HepG2 (cell line): ENCODE measurements around the gene UBL7. TPM values are rescaled to one million over a fixed set of nuclear protein-coding genes. Genes with fewer than 3 reads are reported as not detected.

ENCODE experiments used
- ATAC-seq: fragments of 200-7000 bp; cut with Tn5 transposase; 3 replicates; pipeline ENCODE4 v1.9.1; 2020; ENCODE audit warnings: mild to moderate bottlenecking, moderate library complexity
- BruUV-seq: library from RNA; stranded (reverse); fragments of 400-500 nt; replicated peaks from 2 replicates; lab custom pipeline; 2021; lab: Mats Ljungman, UMichigan
- CTCF ChIA-PET: fragments of 300-600 bp; formaldehyde crosslinking; extraction: SDS; loops from one replicate; lab custom pipeline; 2021; ENCODE audit warnings: low total read pairs, inconsistent platforms, low intra/inter-chr PET ratio; lab: Yijun Ruan, JAX
- POLR2A ChIA-PET: fragments of 350-600 bp; sonication (Branson Sonifier 250); formaldehyde crosslinking; loops from one replicate; lab custom pipeline; 2020; ENCODE audit warnings: antibody characterized with exemption, inconsistent platforms; lab: Yijun Ruan, JAX
- DNase-seq: peaks from one replicate; pipeline ENCODE4 v3.0.0-alpha.2; 2015; ENCODE audit warnings: low spot score
- FAIRE-seq: peaks from 3 replicates; lab custom pipeline; 2011; peaks lifted over from hg19 to GRCh38; lab: Jason Lieb, UNC
- H2AFZ ChIP-seq: one replicate; pipeline ENCODE4 v1.6.1; 2011; ENCODE audit warnings: low read length, inconsistent platforms
- H3K27ac ChIP-seq: fragments of 300-600 bp; 3 replicates; pipeline ENCODE4 v1.8.0; 2011; ENCODE audit warnings: mixed run types, mild to moderate bottlenecking, mixed read lengths, low read length, inconsistent platforms; ENCODE audit not compliant: insufficient read depth; ENCODE audit errors: extremely low read length
- H3K27me3 ChIP-seq, 2 experiments: fragments of 200-600 bp in 1 of 2; 2 replicates in 1 of 2; 3 replicates in 1 of 2; pipeline versions ENCODE4 v1.6.0 to v1.8.0; 2011; ENCODE audit warnings: low read length in 2 of 2, mild to moderate bottlenecking in 2 of 2, moderate library complexity in 2 of 2, inconsistent platforms in 1 of 2; ENCODE audit not compliant: insufficient read depth in 2 of 2, control insufficient read depth in 1 of 2
- H3K36me3 ChIP-seq, 2 experiments: fragments of 200-600 bp in 1 of 2; replicated peaks in 1 of 2; 2 replicates in 1 of 2; 3 replicates in 1 of 2; pipeline versions ENCODE4 v1.5.1 to v1.8.0; 2011; ENCODE audit warnings: low read length in 2 of 2, inconsistent platforms in 1 of 2; ENCODE audit not compliant: insufficient read depth in 2 of 2, control insufficient read depth in 1 of 2
- H3K4me1 ChIP-seq: 2 replicates; pipeline ENCODE4 v1.5.1; 2012; ENCODE audit warnings: low read length, inconsistent platforms; ENCODE audit not compliant: insufficient read depth
- H3K4me2 ChIP-seq: 2 replicates; pipeline ENCODE4 v1.6.0; 2011; ENCODE audit warnings: low read depth, low read length, inconsistent platforms
- H3K4me3 ChIP-seq, 3 experiments: fragments of 200-600 bp in 1 of 3; sonication (generic), shearing (Covaris generic) in 1 of 3; replicated peaks in 1 of 3; 2 replicates each; pipeline ENCODE4 v1.5.1; 2011 to 2016; ENCODE audit warnings: low read length in 3 of 3, inconsistent platforms in 2 of 3, low read depth in 2 of 3, mild to moderate bottlenecking in 2 of 3, control low read depth in 1 of 3, mixed read lengths in 1 of 3; ENCODE audit not compliant: insufficient read depth in 1 of 3
- H3K79me2 ChIP-seq: one replicate; pipeline ENCODE4 v1.6.1; 2011; ENCODE audit warnings: low read length, inconsistent platforms; ENCODE audit not compliant: insufficient read depth
- H3K9ac ChIP-seq: 2 replicates; pipeline ENCODE4 v1.6.0; 2011; ENCODE audit warnings: mild to moderate bottlenecking, low read depth, low read length, inconsistent platforms; ENCODE audit not compliant: insufficient read depth
- H3K9me3 ChIP-seq: 2 replicates; pipeline ENCODE4 v1.5.1; 2012; ENCODE audit warnings: mild to moderate bottlenecking, low read length
- H4K20me1 ChIP-seq: 2 replicates; pipeline ENCODE4 v1.6.0; 2011; ENCODE audit warnings: inconsistent platforms, mild to moderate bottlenecking, low read length, moderate library complexity; ENCODE audit not compliant: insufficient read depth
- ATAD3A ChIP-seq: sonication (generic); formaldehyde crosslinking; IDR thresholded peaks from 2 replicates; pipeline ENCODE4 v1.4.0; 2020; ENCODE audit warnings: missing genetic modification reagents
- BRF2 ChIP-seq: sonication (generic); formaldehyde crosslinking; IDR thresholded peaks from 2 replicates; pipeline ENCODE4 v1.8.1; 2022; ENCODE audit warnings: mild to moderate bottlenecking, missing genetic modification reagents
- LCORL ChIP-seq, 2 experiments: fragments of 450-650 bp in 1 of 2; sonication (generic) in 1 of 2; formaldehyde crosslinking in 1 of 2; IDR thresholded peaks; 2 replicates each; pipeline versions ENCODE4 v1.5.0 to v1.6.1; 2017 to 2020; ENCODE audit warnings: antibody characterized with exemption in 1 of 2, missing genetic modification reagents in 1 of 2
- MTF1 ChIP-seq: sonication (generic); formaldehyde crosslinking; IDR thresholded peaks from 2 replicates; pipeline ENCODE4 v1.5.0; 2020; ENCODE audit warnings: missing genetic modification reagents
- NFKBIZ ChIP-seq: IDR thresholded peaks from 2 replicates; pipeline ENCODE4 v1.6.1; 2018; ENCODE audit warnings: missing genetic modification reagents, missing compliant biosample characterization
- PLSCR1 ChIP-seq: sonication (generic); formaldehyde crosslinking; IDR thresholded peaks from 2 replicates; pipeline ENCODE4 v1.5.0; 2020; ENCODE audit warnings: missing genetic modification reagents, mild to moderate bottlenecking, borderline replicate concordance
- ZBTB10 ChIP-seq: sonication (generic); formaldehyde crosslinking; IDR thresholded peaks from 2 replicates; pipeline ENCODE4 v1.4.0; 2020; ENCODE audit warnings: missing genetic modification reagents, borderline replicate concordance
- ZNF142 ChIP-seq: sonication (generic); formaldehyde crosslinking; IDR thresholded peaks from 2 replicates; pipeline ENCODE4 v1.4.0; 2020; ENCODE audit warnings: missing genetic modification reagents
- ZNF20 ChIP-seq: sonication (generic); formaldehyde crosslinking; IDR thresholded peaks from 2 replicates; pipeline ENCODE4 v1.4.0; 2020; ENCODE audit warnings: mild to moderate bottlenecking, moderate library complexity, missing genetic modification reagents
- ZNF570 ChIP-seq: sonication (generic); formaldehyde crosslinking; IDR thresholded peaks from 2 replicates; pipeline ENCODE4 v1.4.0; 2020; ENCODE audit warnings: mild to moderate bottlenecking, missing genetic modification reagents, borderline replicate concordance
- WGBS: methylation state at CpG from one replicate; pipeline ENCODE4 v1.1.6; 2017; ENCODE audit warnings: low lambda C conversion rate; 5-methylcytosine and 5-hydroxymethylcytosine counted together
- in situ Hi-C: cut with HindIII; loops from 2 replicates; pipeline ENCODE4 v1.10.0; 2017; ENCODE audit warnings: low pct_unique_long_range_greater_than_20kb; ENCODE audit not compliant: extremely low pct_ligation_motif_present
- intact Hi-C: fragments of 100-400 bp; cut with micrococcal nuclease; formaldehyde crosslinking; loops from one replicate; pipeline ENCODE4 v1.10.0; 2022; ENCODE audit not compliant: unreplicated experiment
- polyA plus RNA-seq, 8 experiments: library from polyadenylated mRNA; depleted of rRNA in 3 of 8; stranded (reverse) in 7 of 8; unstranded in 1 of 8; fragments of >200 nt; fragmentation: Illumina TruSeq in 4 of 8; extraction: Trizol in 4 of 8; gene quantifications; 2 replicates each; pipeline versions ENCODE4 v1.2.1 to v1.2.3, GENCODE V29; 2011 to 2016; ENCODE audit warnings: low read depth in 4 of 8, missing spikeins in 1 of 8, mixed read lengths in 1 of 8; ENCODE audit not compliant: insufficient read depth in 1 of 8
- total RNA-seq, 5 experiments: library from RNA; depleted of rRNA; stranded (reverse); fragments of >200 nt; fragmentation: Illumina TruSeq; extraction: Trizol; gene quantifications; 2 replicates each; pipeline ENCODE4 v1.2.3, GENCODE V29; 2016; ENCODE audit warnings: low read depth in 1 of 5

UBL7 gene
- total and polyA plus RNA-seq, 2 of the 13 experiments (the other 11 are each of a cell fraction or from before 2014, with no cell fraction given), result 55.0 to 63.5 TPM

- DNase-seq (peak; percentile 79), ATAC-seq (peak; percentile 48), FAIRE-seq (peak; percentile 67)
- H3K4me3 ChIP-seq, result peak overlapping the region in 1 of 3 experiments; percentile 30; a peak in 1 of 6 replicates
- peaks cover 47% of the 10 kb centered on the region for H3K79me2 ChIP-seq
- peak overlapping the region; percentile 61 for H3K4me2 ChIP-seq
- WGBS, result 53% methylated on average over 11 of the region's 20 CpGs
- peak overlapping the region; percentile 67 for H3K9ac ChIP-seq
- BruUV-seq, result no TSS peak
- no peaks in the 10 kb centered on the region for H3K9me3 ChIP-seq
- in situ Hi-C loops (no loop called here), intact Hi-C loops (no loop called here)
- ChIA-PET CTCF (no interaction called here), POLR2A (interaction anchor here (0.7 to 8.1 kb wide), 8 partner anchors 9 to 40 kb away, joined by 3 to 107 read pairs (median 8); partner anchors contain the start of genes SEMA7A and UBL7)
- H2AFZ ChIP-seq, result no peak overlapping the region
- peaks cover 85% of the 10 kb centered on the region for H3K4me1 ChIP-seq
- peaks cover 5 to 18% of the 10 kb centered on the region in 2 experiments; a peak in 4 of 5 replicates for H3K36me3 ChIP-seq
- peak overlapping the region; percentile 74 for H3K27ac ChIP-seq
- no peaks in the 10 kb centered on the region for H3K27me3 ChIP-seq
- no peaks in the 10 kb centered on the region for H4K20me1 ChIP-seq
- 0 out of 2 replicates have a peak, but pooled peaks have one; percentile 15 for TF ChIP-seq NFKBIZ (CRISPR knock-in tag)
- no peak for TF ChIP-seq LCORL (IDR thresholded peaks at IDR 0.05)
- TF ChIP-seq LCORL (CRISPR knock-in tag; IDR thresholded peaks at IDR 0.05), result peak; percentile 67
- TF ChIP-seq PLSCR1 (CRISPR knock-in tag), result no peak
- no peak for TF ChIP-seq ATAD3A
- TF ChIP-seq BRF2, result no peak
- TF ChIP-seq ZBTB10 (CRISPR knock-in tag), result no peak
- no peak for TF ChIP-seq MTF1
- TF ChIP-seq ZNF20 (CRISPR knock-in tag), result no peak
- no peak for TF ChIP-seq ZNF570 (CRISPR knock-in tag)
- 0 out of 2 replicates have a peak, but pooled peaks have one; percentile 30 for TF ChIP-seq ZNF142 (CRISPR knock-in tag)
These were observed 39.4 kb downstream of the UBL7 start for GRCh38 chr15:74421302-74422245.
